NOMO-1 treated with dmso at 0.1 percent for 144 hours (cell line): ENCODE measurements around the gene CDH22.

ENCODE experiments used
- DNase-seq: peaks from one replicate; lab custom pipeline; 2025; ENCODE audit not compliant: unreplicated experiment; lab: John Stamatoyannopoulos, UW

The CDH22 gene

GRCh38 chr20:46243707-46244628 is 64.3 kb downstream of the CDH22 start:
- no peak for DNase-seq

- DNase-seq: no peak
These were observed 65.9 kb downstream of the CDH22 start for GRCh38 chr20:46242390-46242789.

- DNase-seq: no peak
These were observed 67.4 kb downstream of the CDH22 start for GRCh38 chr20:46240881-46241280.

GRCh38 chr20:46240065-46240464 is 68.2 kb downstream of the CDH22 start:
- DNase-seq: no peak

GRCh38 chr20:46237736-46238135 is 70.6 kb downstream of the CDH22 start:
- DNase-seq: no peak

- no peak for DNase-seq
These were observed 71.1 kb downstream of the CDH22 start for GRCh38 chr20:46237227-46237626.

GRCh38 chr20:46235077-46235476 is 73.2 kb downstream of the CDH22 start:
- no peak for DNase-seq

GRCh38 chr20:46233701-46234100 is 74.6 kb downstream of the CDH22 start:
- DNase-seq: no peak

GRCh38 chr20:46232539-46232938 is 75.8 kb downstream of the CDH22 start:
- DNase-seq: no peak

- no peak for DNase-seq
These were observed 77.5 kb downstream of the CDH22 start for GRCh38 chr20:46230801-46231282.

GRCh38 chr20:46230106-46230491 is 78.2 kb downstream of the CDH22 start:
- DNase-seq: no peak

GRCh38 chr20:46229478-46230105 is 78.7 kb downstream of the CDH22 start:
- DNase-seq: no peak

- no peak for DNase-seq
These were observed 79.6 kb downstream of the CDH22 start for GRCh38 chr20:46228670-46229069.

GRCh38 chr20:46227272-46227767 is 81.0 kb downstream of the CDH22 start:
- DNase-seq: no peak

GRCh38 chr20:46226602-46227001 is 81.7 kb downstream of the CDH22 start:
- no peak for DNase-seq

GRCh38 chr20:46222521-46223007 is 85.7 kb downstream of the CDH22 start:
- no peak for DNase-seq

- no peak for DNase-seq
These were observed 87.0 kb downstream of the CDH22 start for GRCh38 chr20:46221256-46221833.

GRCh38 chr20:46220455-46221207 is 87.7 kb downstream of the CDH22 start:
- DNase-seq: no peak

- DNase-seq: no peak
These were observed 88.4 kb downstream of the CDH22 start for GRCh38 chr20:46219920-46220319.

GRCh38 chr20:46219190-46219589 is 89.1 kb downstream of the CDH22 start:
- DNase-seq: no peak

GRCh38 chr20:46218656-46219055 is 89.6 kb downstream of the CDH22 start:
- no peak for DNase-seq
